Mesenteric fat pad (tissue), 1 donor: ENCODE data around the gene NACAD. TPM values are rescaled to one million over a fixed set of nuclear protein-coding genes. Genes with fewer than 3 reads are reported as not detected.
"Not testable (repeated sequence)": the region's sequence is repeated elsewhere in the genome, so short reads cannot be mapped to it uniquely, and the experiment has no call there.

Experiments
- DNase-seq: peaks from one replicate; pipeline ENCODE4 v3.0.0-alpha.2; 2020; ENCODE audit warnings: low spot score
- total RNA-seq: library from RNA; stranded (reverse); fragmentation: NEBNext Ultra II Directional; extraction: Animal tissue kit (Norgen Biotek cat#: 25700); gene quantifications from one replicate; pipeline ENCODE4 v1.2.1, GENCODE V29; 2021
- donor health status: DM: yes; HTN: yes; CAD: no.

NACAD gene
- total RNA-seq, 1 donor from 2014 or later, result 6.2 TPM

GRCh38 chr7:45114926-45115325 lies 26.2 kb upstream of the NACAD start:
- DNase-seq, result no peak

GRCh38 chr7:45114257-45114656 lies 25.5 kb upstream of the NACAD start:
- not testable (repeated sequence) for DNase-seq

- DNase-seq, result no peak
Observed at GRCh38 chr7:45112648-45113047, 23.9 kb upstream of the NACAD start.

GRCh38 chr7:45111298-45112223 lies 22.8 kb upstream of the NACAD start, which contains the start of gene TBRG4:
Gene TBRG4, minus strand, starts transcription at chr7:45111697. Its CDS starts 2,460 bp downstream, at chr7:45109237.
- DNase-seq, result peak; percentile 99

- peak; percentile 65 for DNase-seq
Observed at GRCh38 chr7:45108863-45109262, 20.1 kb upstream of the NACAD start.

GRCh38 chr7:45107356-45107755 lies 18.6 kb upstream of the NACAD start:
- DNase-seq, result no peak

GRCh38 chr7:45106820-45107219 lies 18.1 kb upstream of the NACAD start:
- peak; percentile 53 for DNase-seq

- DNase-seq, result peak; percentile 59
Observed at GRCh38 chr7:45105588-45106188, 16.9 kb upstream of the NACAD start.

GRCh38 chr7:45104844-45105587 lies 16.2 kb upstream of the NACAD start:
- peak; percentile 33 for DNase-seq

- peak; percentile 86 for DNase-seq
Observed at GRCh38 chr7:45103958-45104843, 15.4 kb upstream of the NACAD start.

GRCh38 chr7:45102785-45103712 lies 14.3 kb upstream of the NACAD start:
- peak; percentile 75 for DNase-seq

- DNase-seq, result no peak
Observed at GRCh38 chr7:45101748-45102147, 13.0 kb upstream of the NACAD start.

GRCh38 chr7:45100761-45101480 lies 12.2 kb upstream of the NACAD start:
- DNase-seq, result peak; percentile 78

- peak; percentile 72 for DNase-seq
Observed at GRCh38 chr7:45099891-45100760, 11.4 kb upstream of the NACAD start.

- DNase-seq, result peak; percentile 47
Observed at GRCh38 chr7:45098983-45099839, 10.4 kb upstream of the NACAD start.

GRCh38 chr7:45092931-45093235 lies 4.1 kb upstream of the NACAD start:
- DNase-seq, result no peak
